ENCODE measurements around the gene SEPTIN5.
"Not testable (repeated sequence)": the region's sequence is repeated elsewhere in the genome, so short reads cannot be mapped to it uniquely, and the experiment has no call there.

The SEPTIN5 gene

GRCh38 chr22:19680287-19680881 is 33.9 kb upstream of the SEPTIN5 start:
- no peak for DNase-seq (ENCODE audit: insufficient read length, low spot score)
- no peak for FAIRE-seq

- DNase-seq (ENCODE audit: insufficient read length, low spot score) (no peak), FAIRE-seq (no peak)
Measured at GRCh38 chr22:19680911-19681862, 33.1 kb upstream of the SEPTIN5 start.

- FAIRE-seq (no peak), DNase-seq (ENCODE audit: insufficient read length, low spot score) (no peak)
Measured at GRCh38 chr22:19681863-19682245, 32.4 kb upstream of the SEPTIN5 start.

GRCh38 chr22:19686946-19687345 is 27.4 kb upstream of the SEPTIN5 start:
- FAIRE-seq (no peak), DNase-seq (ENCODE audit: insufficient read length, low spot score) (no peak)

GRCh38 chr22:19687561-19688300 is 26.6 kb upstream of the SEPTIN5 start:
- DNase-seq (ENCODE audit: insufficient read length, low spot score) (no peak), FAIRE-seq (no peak)

GRCh38 chr22:19688301-19689290 is 25.7 kb upstream of the SEPTIN5 start:
- no peak for FAIRE-seq

GRCh38 chr22:19689408-19689807 is 24.9 kb upstream of the SEPTIN5 start:
- FAIRE-seq, result no peak
- DNase-seq (ENCODE audit: insufficient read length, low spot score), result no peak

More at GRCh38 chr22:19688301-19689290, 25.7 kb upstream of the SEPTIN5 start:
- no peak for DNase-seq (ENCODE audit: insufficient read length, low spot score)

- DNase-seq (ENCODE audit: insufficient read length, low spot score) (no peak), FAIRE-seq (no peak)
Measured at GRCh38 chr22:19691007-19691720, 23.1 kb upstream of the SEPTIN5 start.

- no peak for FAIRE-seq
- DNase-seq (ENCODE audit: insufficient read length, low spot score), result no peak
Measured at GRCh38 chr22:19691721-19692341, 22.5 kb upstream of the SEPTIN5 start.

GRCh38 chr22:19693581-19693980 is 20.7 kb upstream of the SEPTIN5 start:
- DNase-seq (ENCODE audit: insufficient read length, low spot score) (no peak), FAIRE-seq (no peak)

GRCh38 chr22:19693981-19694670 is 20.2 kb upstream of the SEPTIN5 start:
- no peak for FAIRE-seq
- no peak for DNase-seq (ENCODE audit: insufficient read length, low spot score)

- FAIRE-seq, result no peak
- no peak for DNase-seq (ENCODE audit: insufficient read length, low spot score)
Measured at GRCh38 chr22:19694696-19695095, 19.6 kb upstream of the SEPTIN5 start.

- no peak for DNase-seq (ENCODE audit: insufficient read length, low spot score)
- FAIRE-seq, result no peak
Measured at GRCh38 chr22:19696504-19697276, 17.6 kb upstream of the SEPTIN5 start.

- FAIRE-seq; DNase-seq (ENCODE audit: insufficient read length, low spot score): not testable (repeated sequence)
Measured at GRCh38 chr22:19697871-19698270, 16.4 kb upstream of the SEPTIN5 start.

GRCh38 chr22:19700790-19701419 is 13.4 kb upstream of the SEPTIN5 start:
- FAIRE-seq (no peak), DNase-seq (ENCODE audit: insufficient read length, low spot score) (no peak)

GRCh38 chr22:19701420-19702145 is 12.7 kb upstream of the SEPTIN5 start:
- FAIRE-seq (no peak), DNase-seq (ENCODE audit: insufficient read length, low spot score) (no peak)

GRCh38 chr22:19703869-19704268 is 10.4 kb upstream of the SEPTIN5 start:
- DNase-seq (ENCODE audit: insufficient read length, low spot score) (no peak), FAIRE-seq (no peak)

Measured in GM19239 (cell line).